A673 (cell line): Measurements from ENCODE around the gene SEC31A.

ENCODE experiments used
- EZH2 ChIP-seq: fragments of 200-600 bp; sonication (generic); IDR thresholded peaks from 2 replicates; pipeline ENCODE4 v1.6.1; 2017; ENCODE audit warnings: borderline replicate concordance, low read depth, mild to moderate bottlenecking, mixed read lengths, antibody characterized with exemption, low read length; ENCODE audit not compliant: poor library complexity, severe bottlenecking
- TF ChIP-seq, protein P1 (sequence below): fragments of 300-800, 200-600 bp; sonication (generic); conservative IDR thresholded peaks from 2 replicates; pipeline ENCODE4 v1.5.1; 2017; ENCODE audit warnings: low read depth, mild to moderate bottlenecking, antibody characterized with exemption, low read length, moderate library complexity, mixed read lengths

DNA sequence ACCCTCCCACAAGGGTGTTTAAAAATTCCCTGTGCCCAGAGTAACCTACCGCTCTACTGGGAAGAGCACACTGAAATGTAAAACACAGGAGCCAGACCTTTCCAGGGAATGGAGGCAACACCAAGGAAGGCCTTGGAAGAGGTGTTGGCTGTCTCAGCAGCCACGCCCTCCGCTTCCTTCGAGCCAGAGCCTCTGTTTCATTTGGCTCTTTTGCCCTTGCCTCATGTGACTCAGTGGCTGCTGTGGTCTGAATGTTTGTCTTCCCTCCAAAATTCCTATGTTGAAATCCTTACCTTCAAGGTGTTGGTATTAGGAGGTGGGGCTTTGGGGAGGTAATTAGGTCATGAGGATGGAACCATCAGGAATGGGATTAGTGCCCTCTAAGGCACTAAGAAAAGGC, 103.6 kb downstream of the SEC31A start:
- TF ChIP-seq, protein P1, sequence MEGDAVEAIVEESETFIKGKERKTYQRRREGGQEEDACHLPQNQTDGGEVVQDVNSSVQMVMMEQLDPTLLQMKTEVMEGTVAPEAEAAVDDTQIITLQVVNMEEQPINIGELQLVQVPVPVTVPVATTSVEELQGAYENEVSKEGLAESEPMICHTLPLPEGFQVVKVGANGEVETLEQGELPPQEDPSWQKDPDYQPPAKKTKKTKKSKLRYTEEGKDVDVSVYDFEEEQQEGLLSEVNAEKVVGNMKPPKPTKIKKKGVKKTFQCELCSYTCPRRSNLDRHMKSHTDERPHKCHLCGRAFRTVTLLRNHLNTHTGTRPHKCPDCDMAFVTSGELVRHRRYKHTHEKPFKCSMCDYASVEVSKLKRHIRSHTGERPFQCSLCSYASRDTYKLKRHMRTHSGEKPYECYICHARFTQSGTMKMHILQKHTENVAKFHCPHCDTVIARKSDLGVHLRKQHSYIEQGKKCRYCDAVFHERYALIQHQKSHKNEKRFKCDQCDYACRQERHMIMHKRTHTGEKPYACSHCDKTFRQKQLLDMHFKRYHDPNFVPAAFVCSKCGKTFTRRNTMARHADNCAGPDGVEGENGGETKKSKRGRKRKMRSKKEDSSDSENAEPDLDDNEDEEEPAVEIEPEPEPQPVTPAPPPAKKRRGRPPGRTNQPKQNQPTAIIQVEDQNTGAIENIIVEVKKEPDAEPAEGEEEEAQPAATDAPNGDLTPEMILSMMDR, result no peak
- TF ChIP-seq EZH2, result no peak
